CD4-positive, CD25-positive, alpha-beta regulatory T cell (primary cell): ENCODE data around the gene MGAT3. TPM values are rescaled to one million over a fixed set of nuclear protein-coding genes. Genes with fewer than 3 reads are reported as not detected.
"Not testable (repeated sequence)": the region's sequence is repeated elsewhere in the genome, so short reads cannot be mapped to it uniquely, and the experiment has no call there.

Experiments used
- ATAC-seq, 2 donors: fragments of 150-1000 bp; cut with Tn5 transposase; one replicate each; pipeline ENCODE4 v1.10.0; 2021; ENCODE audit warnings: low read depth in 2 of 2, moderate number of reproducible peaks in 2 of 2, moderate library complexity in 1 of 2
- DNase-seq, 3 donors: peaks; one replicate each; pipeline versions ENCODE4 v3.0.0 to v3.0.0-alpha.2; 2012 to 2022; ENCODE audit warnings: mixed read lengths in 1 of 3
- H3K27ac ChIP-seq: one replicate; pipeline ENCODE4 v1.7.0; 2013; ENCODE audit warnings: mild to moderate bottlenecking, low read length; ENCODE audit not compliant: insufficient read depth, poor library complexity, severe bottlenecking
- H3K27me3 ChIP-seq: one replicate; pipeline ENCODE4 v1.7.0; 2013; ENCODE audit warnings: low read length; ENCODE audit not compliant: control insufficient read depth, insufficient read depth
- H3K36me3 ChIP-seq: one replicate; pipeline ENCODE4 v1.7.0; 2013; ENCODE audit warnings: mild to moderate bottlenecking, low read length, moderate library complexity; ENCODE audit not compliant: control insufficient read depth, insufficient read depth
- H3K4me1 ChIP-seq: 2 replicates; pipeline ENCODE4 v1.7.0; 2013; ENCODE audit warnings: mild to moderate bottlenecking, low read length; ENCODE audit not compliant: insufficient read depth, control insufficient read depth, poor library complexity, severe bottlenecking
- H3K4me3 ChIP-seq: one replicate; pipeline ENCODE4 v1.7.0; 2013; ENCODE audit warnings: low read depth, mild to moderate bottlenecking, low read length, moderate library complexity
- H3K9me3 ChIP-seq, 2 experiments: 1 replicate in 1 of 2; 2 replicates in 1 of 2; pipeline ENCODE4 v1.7.0; 2013; ENCODE audit warnings: low read length in 2 of 2, mild to moderate bottlenecking in 1 of 2, moderate library complexity in 1 of 2; ENCODE audit not compliant: control insufficient read depth in 2 of 2
- H3K27ac Mint-ChIP-seq, 3 donors: one replicate each; pipeline ENCODE4 v1.8.0; 2020 to 2022; ENCODE audit warnings: mild to moderate bottlenecking in 3 of 3, mixed read lengths in 3 of 3, moderate library complexity in 2 of 3
- H3K27me3 Mint-ChIP-seq: one replicate; pipeline ENCODE4 v1.8.0; 2022; ENCODE audit warnings: mild to moderate bottlenecking, mixed read lengths
- H3K36me3 Mint-ChIP-seq: one replicate; pipeline ENCODE4 v1.8.0; 2020; ENCODE audit warnings: mixed read lengths
- H3K4me1 Mint-ChIP-seq, 4 donors: one replicate each; pipeline ENCODE4 v1.8.0; 2020 to 2022; ENCODE audit warnings: mixed read lengths in 4 of 4, mild to moderate bottlenecking in 1 of 4
- H3K4me3 Mint-ChIP-seq, 4 donors: one replicate each; pipeline ENCODE4 v1.8.0; 2020 to 2022; ENCODE audit warnings: mild to moderate bottlenecking in 4 of 4, mixed read lengths in 4 of 4, moderate library complexity in 3 of 4
- H3K9me3 Mint-ChIP-seq, 7 donors: one replicate each; pipeline ENCODE4 v1.8.0; 2020 to 2022; ENCODE audit warnings: mixed read lengths in 7 of 7, mild to moderate bottlenecking in 3 of 7, moderate library complexity in 2 of 7
- polyA plus RNA-seq, 4 donors: library from polyadenylated mRNA; unstranded; fragments of 300-500 nt; fragmentation: Illumina TruSeq; gene quantifications; one replicate each; pipeline ENCODE4 v1.2.3, GENCODE V29; 2021
- total RNA-seq: library from RNA; stranded (reverse); gene quantifications from one replicate; pipeline ENCODE4 v1.2.3, GENCODE V29; 2022

The MGAT3 gene
- total and polyA plus RNA-seq, 5 donors from 2014 or later: 0.12 TPM; not detected in 4

GRCh38 chr22:39507021-39507420 is 50.2 kb downstream of the MGAT3 start:
- not testable (repeated sequence) for H3K27me3 Mint-ChIP-seq
- peaks cover 13 to 61% (median 42%) of the 10 kb centered on the region in 4 donors for H3K4me1 Mint-ChIP-seq
- peak overlapping the region in 2 of 3 donors; percentile 32 to 52 for H3K27ac Mint-ChIP-seq

GRCh38 chr22:39508393-39508792 is 51.6 kb downstream of the MGAT3 start:
- ATAC-seq: no peak
- Histone ChIP-seq H3K4me3 (no peak overlapping the region), H3K36me3 (peaks cover 84% of the 10 kb centered on the region), H3K9me3 (no peaks in the 10 kb centered on the region), H3K27ac (no peak overlapping the region), H3K27me3 (no peaks in the 10 kb centered on the region), H3K4me1 (peaks cover 19% of the 10 kb centered on the region)
- Mint-ChIP-seq H3K27ac (peak overlapping the region in 2 of 3 donors; percentile 46 to 77), H3K4me3 (peak overlapping the region in 2 of 4 donors; percentile 67 to 77), H3K4me1 (peaks cover 13 to 50% (median 37%) of the 10 kb centered on the region in 4 donors), H3K27me3 (no peaks in the 10 kb centered on the region), H3K9me3 (peaks cover 0 to 1% (median 0%) of the 10 kb centered on the region in 7 donors), H3K36me3 (peaks cover 52% of the 10 kb centered on the region)
- DNase-seq: no peak

More at GRCh38 chr22:39507021-39507420, 50.2 kb downstream of the MGAT3 start:
- Histone ChIP-seq H3K36me3 (peaks cover 72% of the 10 kb centered on the region), H3K4me1 (peaks cover 31% of the 10 kb centered on the region)
- peaks cover 46% of the 10 kb centered on the region for H3K36me3 Mint-ChIP-seq
- not testable (repeated sequence) for ATAC-seq, H3K27ac ChIP-seq, DNase-seq, H3K9me3 Mint-ChIP-seq, H3K4me3 Mint-ChIP-seq, H3K27me3 ChIP-seq, H3K4me3 ChIP-seq, H3K9me3 ChIP-seq

- no peak overlapping the region for H3K27ac ChIP-seq
Observed at GRCh38 chr22:39510529-39511149, 53.8 kb downstream of the MGAT3 start.

GRCh38 chr22:39511226-39511625 is 54.4 kb downstream of the MGAT3 start:
- H3K27me3 ChIP-seq: no peaks in the 10 kb centered on the region

More at GRCh38 chr22:39510529-39511149, 53.8 kb downstream of the MGAT3 start:
- ATAC-seq (no peak), DNase-seq (no peak)
- no peak overlapping the region for H3K4me3 ChIP-seq
- Mint-ChIP-seq H3K4me3 (no peak overlapping the region), H3K4me1 (peaks cover 17 to 41% (median 32%) of the 10 kb centered on the region in 4 donors), H3K27me3 (no peaks in the 10 kb centered on the region), H3K36me3 (peaks cover 58% of the 10 kb centered on the region), H3K9me3 (peaks cover 0 to 1% (median 0%) of the 10 kb centered on the region in 7 donors), H3K27ac (peak overlapping the region in 2 of 3 donors; percentile 34 to 46)
- peaks cover 88% of the 10 kb centered on the region for H3K36me3 ChIP-seq
- H3K27me3 ChIP-seq: no peaks in the 10 kb centered on the region
- peaks cover 6% of the 10 kb centered on the region for H3K4me1 ChIP-seq
- H3K9me3 ChIP-seq: no peaks in the 10 kb centered on the region

GRCh38 chr22:39512026-39512425 is 55.2 kb downstream of the MGAT3 start:
- Mint-ChIP-seq H3K9me3 (peaks cover 0 to 1% (median 0%) of the 10 kb centered on the region in 7 donors), H3K27me3 (no peaks in the 10 kb centered on the region), H3K4me1 (peaks cover 17 to 29% (median 25%) of the 10 kb centered on the region in 4 donors), H3K27ac (peak overlapping the region in 2 of 3 donors; percentile 15 to 56), H3K4me3 (no peak overlapping the region), H3K36me3 (peaks cover 45% of the 10 kb centered on the region)
- ATAC-seq (no peak), DNase-seq (no peak)
- no peaks in the 10 kb centered on the region for H3K4me1 ChIP-seq
- peaks cover 77% of the 10 kb centered on the region for H3K36me3 ChIP-seq
- no peak overlapping the region for H3K27ac ChIP-seq
- H3K9me3 ChIP-seq: no peaks in the 10 kb centered on the region
- H3K27me3 ChIP-seq: no peaks in the 10 kb centered on the region
- no peak overlapping the region for H3K4me3 ChIP-seq

More at GRCh38 chr22:39511226-39511625, 54.4 kb downstream of the MGAT3 start:
- H3K4me1 ChIP-seq: peaks cover 1% of the 10 kb centered on the region
- Mint-ChIP-seq H3K4me1 (peaks cover 17 to 36% (median 31%) of the 10 kb centered on the region in 4 donors), H3K9me3 (peaks cover 0 to 1% (median 0%) of the 10 kb centered on the region in 7 donors), H3K27ac (no peak overlapping the region), H3K27me3 (no peaks in the 10 kb centered on the region), H3K36me3 (peaks cover 52% of the 10 kb centered on the region), H3K4me3 (no peak overlapping the region)
- no peak overlapping the region for H3K27ac ChIP-seq
- no peak overlapping the region for H3K4me3 ChIP-seq
- no peak for DNase-seq
- no peak for ATAC-seq
- no peaks in the 10 kb centered on the region for H3K9me3 ChIP-seq
- peaks cover 82% of the 10 kb centered on the region for H3K36me3 ChIP-seq

GRCh38 chr22:39513791-39514190 is 57.0 kb downstream of the MGAT3 start:
- Mint-ChIP-seq H3K4me1 (peaks cover 11 to 25% (median 21%) of the 10 kb centered on the region in 4 donors), H3K27ac (peak overlapping the region in 2 of 3 donors; percentile 36 to 38), H3K4me3 (no peak overlapping the region), H3K27me3 (no peaks in the 10 kb centered on the region), H3K9me3 (peaks cover 0 to 1% (median 0%) of the 10 kb centered on the region in 7 donors), H3K36me3 (peaks cover 38% of the 10 kb centered on the region)
- Histone ChIP-seq H3K4me1 (peaks cover under 1% of the 10 kb centered on the region), H3K9me3 (no peaks in the 10 kb centered on the region), H3K36me3 (peaks cover 64% of the 10 kb centered on the region), H3K27me3 (no peaks in the 10 kb centered on the region), H3K4me3 (no peak overlapping the region), H3K27ac (no peak overlapping the region)
- no peak for ATAC-seq
- DNase-seq: no peak

- peak in 2 of 3 donors; percentile 40 to 47 for DNase-seq
- no peaks in the 10 kb centered on the region for H3K27me3 ChIP-seq
- no peak for ATAC-seq
- H3K27ac Mint-ChIP-seq: peak overlapping the region in 1 of 3 donors; percentile 17
- H3K9me3 Mint-ChIP-seq: peaks cover 0 to 1% (median 0%) of the 10 kb centered on the region in 7 donors
- H3K36me3 Mint-ChIP-seq: peaks cover 34% of the 10 kb centered on the region
- peak overlapping the region in 2 of 4 donors; percentile 54 to 75 for H3K4me3 Mint-ChIP-seq
- H3K4me1 Mint-ChIP-seq: peaks cover 7 to 27% (median 22%) of the 10 kb centered on the region in 4 donors
- H3K4me3 ChIP-seq: no peak overlapping the region
- peaks cover 58% of the 10 kb centered on the region for H3K36me3 ChIP-seq
- peaks cover 7% of the 10 kb centered on the region for H3K4me1 ChIP-seq
- no peak overlapping the region for H3K27ac ChIP-seq
- H3K9me3 ChIP-seq: no peaks in the 10 kb centered on the region
- no peaks in the 10 kb centered on the region for H3K27me3 Mint-ChIP-seq
Observed at GRCh38 chr22:39514373-39514973, 57.7 kb downstream of the MGAT3 start.
